Left cardiac atrium (tissue), 4 donors: Measurements from ENCODE around the gene SLC66A1. TPM values are rescaled to one million over a fixed set of nuclear protein-coding genes. Genes with fewer than 3 reads are reported as not detected.
A peak's percentile ranks its signal among the peaks of the same experiment; 100 is the strongest.

ENCODE experiments used
- ATAC-seq, 2 donors: fragments of 200-7000 bp; cut with Tn5 transposase; one replicate each; pipeline ENCODE4 v1.9.1; 2020; ENCODE audit warnings: mild to moderate bottlenecking in 2 of 2, moderate library complexity in 2 of 2
- DNase-seq: peaks from one replicate; pipeline ENCODE4 v3.0.0-alpha.2; 2020
- intact Hi-C, 2 donors: fragments of 100-400 bp; cut with DNase I; formaldehyde crosslinking; loops; one replicate each; pipeline versions ENCODE4 v1.14.1 to v1.15.1; 2022 to 2023
- total RNA-seq, 2 donors: library from RNA; stranded (reverse); fragmentation: NEBNext Ultra II Directional; extraction: Animal tissue kit (Norgen Biotek cat#: 25700); gene quantifications; one replicate each; pipeline ENCODE4 v1.2.1, GENCODE V29; 2021
- donor health status: DM: no; HTN: yes; CAD: no.
- donor health status: DM: no; HTN: yes; CAD: no; lungs with severe emphysema.
- donor health status: DM: yes; HTN: yes; CAD: no.
- donor health status: Dilated cardiomyopathy.

Gene SLC66A1
- total RNA-seq, 2 donors from 2014 or later, result 7.6 to 8.2 TPM

DNA sequence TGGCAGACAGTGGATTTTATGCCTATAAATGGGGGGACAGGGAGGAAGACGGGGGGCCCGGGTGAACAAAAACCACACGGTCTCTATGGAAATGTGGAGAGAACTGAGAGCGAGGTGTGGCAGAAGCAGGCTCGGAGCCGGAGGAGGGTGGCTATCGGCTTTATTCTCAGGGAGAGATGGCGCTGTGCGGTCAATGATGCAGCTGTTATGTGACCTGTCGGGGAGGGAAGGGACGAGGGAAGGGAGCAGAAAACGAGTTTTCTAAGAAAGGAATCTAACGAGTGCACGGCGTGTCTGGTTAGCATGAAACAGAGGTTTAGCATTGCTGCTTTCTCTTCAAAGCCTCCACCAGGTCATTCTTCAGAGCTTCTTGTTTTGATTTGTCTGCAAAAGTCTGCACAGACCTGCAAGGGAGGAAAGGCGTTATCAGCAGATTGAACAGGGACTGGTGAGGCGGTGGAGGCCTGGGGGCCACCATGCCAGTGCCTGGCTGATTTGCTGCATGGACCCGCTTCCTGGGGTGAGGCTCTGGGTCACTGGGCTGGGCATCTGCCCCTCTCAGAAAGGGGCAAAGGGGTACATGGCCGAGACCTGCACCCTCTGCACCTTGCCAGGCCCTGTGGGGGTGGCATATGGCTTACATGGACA is 27.2 kb downstream of the SLC66A1 start:
- intact Hi-C loops, result no loop called here
- DNase-seq, result no peak
- no peak for ATAC-seq

DNA sequence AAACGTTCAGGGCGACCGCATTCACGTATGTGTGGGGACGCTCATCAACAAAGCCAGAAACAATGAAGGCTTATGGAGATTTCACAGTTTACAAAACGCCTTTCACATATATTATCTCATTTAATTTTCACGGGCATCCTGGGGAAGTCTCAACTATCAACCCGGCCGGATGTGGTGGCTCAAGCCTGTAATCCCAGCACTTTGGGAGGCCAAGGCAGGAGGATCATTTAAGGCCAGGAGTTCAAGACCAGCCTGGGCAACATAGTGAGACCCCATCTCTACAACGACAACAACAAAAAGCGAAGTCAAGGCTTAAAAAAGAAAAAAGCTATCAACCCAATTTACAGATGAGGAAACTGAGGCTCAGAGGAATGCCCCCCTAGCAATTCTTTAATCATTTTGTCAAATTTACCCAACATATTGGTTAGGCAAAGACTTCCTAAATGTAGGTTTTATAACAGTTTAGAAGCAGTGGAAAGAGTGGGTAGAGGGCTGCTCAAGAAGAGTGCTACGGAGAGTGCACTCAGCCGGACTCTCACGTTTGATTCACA is 28.3 kb downstream of the SLC66A1 start:
- ATAC-seq, result no peak
- intact Hi-C loops, result loop anchor here in 1 of 2 donors (5.0 kb wide), 1 partner anchor 312 kb away; no protein-coding TSS in a partner anchor
- no peak for DNase-seq

DNA sequence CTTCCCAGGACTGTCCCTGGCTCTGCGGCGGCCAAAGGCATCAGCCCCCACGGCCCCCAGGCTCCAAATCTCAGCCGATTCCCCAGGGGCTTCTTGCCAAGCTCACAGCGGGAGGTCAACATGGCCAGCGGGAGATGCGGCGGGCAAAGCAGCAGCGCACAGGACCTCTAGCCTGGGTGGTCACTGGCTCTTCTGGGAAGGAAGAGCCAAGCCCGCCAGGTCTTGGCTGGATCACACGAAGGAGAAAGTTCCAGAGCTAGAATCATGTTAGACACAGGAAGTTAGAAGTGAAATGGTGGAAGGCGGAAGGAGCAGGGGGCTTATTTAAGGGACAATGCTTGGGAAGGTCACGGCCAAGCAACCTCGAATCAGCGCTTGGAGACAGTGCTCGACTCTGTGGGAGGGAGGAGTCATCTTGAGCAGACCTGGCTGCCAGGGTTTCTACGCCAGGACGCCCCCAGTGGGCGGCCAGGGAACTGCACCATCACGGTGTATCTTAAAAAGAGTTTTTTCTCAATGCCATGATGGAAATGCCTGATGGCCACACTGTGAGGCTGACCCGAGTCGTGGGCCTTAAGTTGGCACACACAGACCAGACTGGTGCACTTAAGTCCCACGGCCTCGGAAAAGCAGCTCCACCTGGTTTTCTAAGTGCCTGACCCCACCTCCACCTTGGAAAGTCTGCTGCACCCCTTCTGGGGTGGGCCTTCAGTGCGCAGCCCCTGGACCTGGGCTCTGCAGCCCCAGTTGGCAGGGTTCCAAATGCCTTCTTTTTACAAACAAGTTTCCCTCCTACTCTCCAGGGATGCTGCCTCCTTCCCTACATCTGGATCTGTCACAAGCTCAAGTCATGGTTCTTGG is 29.3 kb downstream of the SLC66A1 start:
- intact Hi-C loops, result loop anchor here in 1 of 2 donors (5.0 kb wide), 1 partner anchor 311 kb away; no protein-coding TSS in a partner anchor
- ATAC-seq, result peak; percentile 42 to 64
- peak; percentile 74 for DNase-seq

DNA sequence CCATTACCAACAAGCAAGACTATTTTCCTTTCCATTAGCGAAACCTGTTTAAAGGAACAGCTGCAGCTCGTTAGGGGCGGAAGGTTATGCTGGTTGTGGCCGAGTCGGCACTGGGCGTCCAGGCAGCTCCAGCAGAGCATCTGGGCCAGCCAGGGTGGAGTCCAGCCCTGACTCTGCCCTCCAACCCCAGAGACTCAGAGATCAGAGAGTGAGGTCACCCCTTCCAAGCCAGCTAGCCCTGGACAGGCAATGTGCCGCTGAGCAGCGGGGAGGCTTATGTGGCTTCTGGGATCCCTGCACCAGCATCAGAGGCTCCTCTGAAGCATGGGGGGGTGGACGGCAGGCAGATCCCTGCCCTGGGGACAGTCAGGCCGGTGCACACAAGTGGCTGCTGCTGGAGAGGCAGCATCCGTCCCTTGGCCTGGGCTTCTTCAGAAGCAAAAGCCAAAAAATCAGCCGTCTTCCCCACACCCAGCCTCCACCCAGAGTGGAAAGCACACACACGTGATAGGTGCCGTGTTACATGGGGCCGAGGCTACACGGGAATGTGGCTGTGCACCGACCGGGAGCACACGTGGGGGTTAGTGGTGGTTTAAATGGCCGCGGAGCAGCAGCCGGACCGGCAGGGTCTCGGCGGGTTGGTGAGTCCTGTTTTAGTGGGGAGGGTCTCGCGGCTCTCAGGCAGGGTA is 30.1 kb downstream of the SLC66A1 start:
- DNase-seq (peak; percentile 49), ATAC-seq (peak in 1 of 2 donors; percentile 64)

DNA sequence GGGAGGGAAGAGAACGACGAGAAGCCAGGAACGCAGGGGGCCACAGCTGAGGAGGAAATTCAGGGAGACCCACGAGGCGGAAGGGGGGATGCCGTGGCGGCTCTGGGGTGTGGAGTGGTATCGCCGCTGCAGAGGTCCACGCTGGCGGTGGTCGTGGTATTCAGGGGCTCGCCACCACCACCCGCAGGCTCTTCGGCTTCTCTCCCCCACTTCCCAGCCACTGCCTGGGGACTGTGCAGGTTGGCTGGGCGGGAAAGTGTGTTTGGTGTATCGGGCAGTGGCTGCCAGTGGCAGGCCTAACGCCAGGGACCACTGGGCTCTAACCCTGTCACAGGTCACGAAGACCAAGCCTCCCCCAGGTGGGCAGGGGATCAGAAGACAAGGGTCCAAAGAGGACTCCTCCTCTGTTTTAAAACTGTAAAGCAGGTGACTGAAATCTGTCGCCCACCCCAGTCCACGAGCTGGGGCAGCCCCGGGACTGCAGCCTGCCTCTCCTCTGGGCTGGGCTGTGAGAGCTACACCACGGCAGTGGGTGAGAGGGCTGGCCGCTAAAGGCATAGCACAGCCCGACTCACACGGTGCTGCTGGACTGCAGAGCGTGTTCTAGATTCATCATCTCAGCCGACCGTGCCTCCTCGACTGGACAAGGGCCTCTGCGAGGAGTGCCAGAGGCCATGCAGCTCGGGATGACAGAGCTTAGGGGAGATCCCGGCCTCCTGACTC is 30.9 kb downstream of the SLC66A1 start:
- ATAC-seq, result no peak
- no peak for DNase-seq
- intact Hi-C loops, result loop anchor here in 1 of 2 donors (5.0 kb wide), 1 partner anchor 309 kb away; no protein-coding TSS in a partner anchor

More for the DNA sequence above, 30.1 kb downstream of the SLC66A1 start:
- intact Hi-C loops, result loop anchor here in 1 of 2 donors (5.0 kb wide), 1 partner anchor 310 kb away; no protein-coding TSS in a partner anchor

DNA sequence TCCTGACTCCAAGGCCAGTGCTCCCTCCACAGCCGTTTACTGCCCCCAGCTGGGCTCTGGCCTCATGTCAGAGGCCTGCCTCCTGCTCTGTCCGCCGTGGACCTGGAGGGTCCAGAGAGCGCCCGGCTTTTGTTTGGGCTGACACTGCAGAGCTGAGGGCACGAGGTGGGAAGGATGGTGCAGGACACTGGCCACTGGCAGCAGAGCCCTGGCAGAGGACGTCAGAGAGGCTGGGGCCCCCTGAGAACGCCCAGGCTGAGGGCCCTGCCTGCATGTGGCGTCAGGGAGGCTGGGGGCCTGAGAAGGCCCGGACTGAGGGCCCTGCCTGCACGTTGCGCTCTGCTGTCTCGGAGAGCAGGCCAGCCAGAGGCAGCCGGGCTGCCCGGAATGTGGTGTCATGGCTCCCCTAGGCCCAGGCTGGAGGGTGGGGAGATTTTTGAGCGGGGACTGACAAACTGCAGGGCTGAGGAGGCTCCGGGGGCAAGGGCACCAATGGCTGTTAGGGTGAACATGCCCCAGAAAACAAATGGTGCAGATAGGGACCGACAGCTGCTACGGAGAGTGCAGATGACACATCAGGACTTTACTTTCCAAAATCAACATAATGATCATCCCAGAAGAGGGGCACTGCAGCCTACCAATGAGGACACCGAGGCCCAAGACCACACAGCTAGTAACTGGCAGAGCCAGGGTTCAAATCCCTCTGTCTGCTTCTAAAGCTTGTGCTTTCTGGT is 31.7 kb downstream of the SLC66A1 start:
- intact Hi-C loops, result loop anchor here (2.0 to 5.0 kb wide), 2 partner anchors 307 to 309 kb away; no protein-coding TSS in a partner anchor
- ATAC-seq, result no peak
- DNase-seq, result no peak

DNA sequence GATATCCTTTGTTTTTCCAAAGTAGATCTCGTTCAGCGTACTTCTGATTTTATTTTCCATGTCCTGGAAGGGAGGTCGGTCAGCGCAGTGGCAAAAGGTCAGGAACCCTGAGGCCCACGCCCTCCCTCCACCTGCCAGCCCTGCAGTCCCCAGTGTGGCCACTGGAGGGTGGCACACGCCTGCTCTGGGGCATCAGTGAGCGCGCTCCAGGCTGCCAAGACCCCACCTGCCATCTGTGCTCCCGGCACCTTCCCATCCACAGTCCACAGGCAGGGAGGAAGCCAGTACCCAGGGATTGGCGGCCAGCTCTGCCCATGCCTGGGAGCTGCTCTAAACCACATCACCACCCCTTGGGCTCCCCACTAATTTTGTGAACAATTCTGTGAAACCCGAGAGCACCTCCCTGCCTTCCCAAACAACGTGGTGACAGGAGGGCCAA is 32.3 kb downstream of the SLC66A1 start:
- peak; percentile 73 for DNase-seq
- intact Hi-C loops, result loop anchor here (2.0 to 5.0 kb wide), 2 partner anchors 306 to 308 kb away; no protein-coding TSS in a partner anchor
- peak; percentile 60 to 62 for ATAC-seq

DNA sequence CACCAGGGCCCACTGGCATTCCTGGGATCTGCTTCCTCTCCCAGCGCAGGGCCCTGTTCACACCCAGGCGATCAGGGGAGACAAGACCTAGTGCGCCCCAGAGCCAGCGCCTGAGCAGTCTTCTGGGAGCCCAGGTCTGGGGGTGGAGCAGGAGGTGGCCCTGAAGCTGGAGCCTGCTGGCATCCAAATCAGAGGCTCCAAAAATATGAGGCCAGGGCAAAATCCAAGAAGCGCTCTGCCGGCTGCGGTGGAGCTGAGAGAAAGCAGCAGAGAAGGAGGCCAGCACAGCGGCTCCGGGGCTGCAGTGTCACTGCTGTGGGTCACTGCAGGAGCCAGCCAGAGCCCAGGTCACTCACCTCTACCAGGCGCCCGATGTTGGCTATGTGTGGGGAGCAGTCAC is 32.7 kb downstream of the SLC66A1 start:
- intact Hi-C loops, result loop anchor here (2.0 to 5.0 kb wide), 3 partner anchors 52 to 307 kb away; no protein-coding TSS in a partner anchor
- DNase-seq, result no peak
- ATAC-seq, result no peak

DNA sequence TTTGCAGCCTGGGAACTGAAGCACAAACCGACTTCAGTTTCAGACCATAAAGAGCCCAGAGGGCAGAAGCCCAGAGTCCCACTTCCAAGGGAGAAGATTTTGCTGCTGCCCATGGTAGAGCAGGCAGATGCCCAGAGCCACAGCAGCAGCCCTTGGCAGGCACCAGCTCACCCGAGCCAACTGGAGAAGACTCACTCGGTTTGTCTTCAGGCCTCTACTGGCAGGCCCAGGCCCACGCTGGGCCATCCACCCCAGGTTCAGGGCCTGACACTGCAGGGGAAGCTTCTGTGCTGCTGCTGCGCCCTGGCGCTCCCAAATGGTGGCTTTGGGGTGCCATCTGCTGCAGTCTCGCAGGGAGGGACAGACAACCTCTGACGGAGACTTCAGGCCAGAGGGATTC is 33.3 kb downstream of the SLC66A1 start:
- DNase-seq (no peak), ATAC-seq (no peak)
- intact Hi-C loops, result loop anchor here in 1 of 2 donors (2.0 to 5.0 kb wide), 2 partner anchors 52 to 305 kb away; no protein-coding TSS in a partner anchor

DNA sequence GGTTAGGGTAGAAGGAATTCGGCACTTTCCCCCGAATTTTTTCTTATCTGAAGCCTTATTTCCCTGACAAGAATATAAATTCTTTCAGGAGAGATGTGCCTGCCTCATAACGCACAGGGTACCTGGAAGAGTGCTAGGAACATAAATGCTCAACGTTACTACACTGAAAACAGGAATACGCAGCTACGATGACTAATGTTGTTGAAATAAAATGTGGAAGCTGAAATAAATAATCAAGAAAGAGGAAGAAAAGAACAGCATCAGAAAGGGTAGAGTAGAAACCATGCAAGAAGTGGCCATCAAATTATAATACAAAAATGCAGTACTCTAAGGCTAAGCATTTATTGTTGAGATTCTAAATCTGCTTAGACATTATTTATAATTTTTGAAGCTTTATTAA is 33.9 kb downstream of the SLC66A1 start:
- ATAC-seq, result no peak
- no peak for DNase-seq
- intact Hi-C loops, result loop anchor here in 1 of 2 donors (5.0 kb wide), 1 partner anchor 51 kb away; no protein-coding TSS in a partner anchor

DNA sequence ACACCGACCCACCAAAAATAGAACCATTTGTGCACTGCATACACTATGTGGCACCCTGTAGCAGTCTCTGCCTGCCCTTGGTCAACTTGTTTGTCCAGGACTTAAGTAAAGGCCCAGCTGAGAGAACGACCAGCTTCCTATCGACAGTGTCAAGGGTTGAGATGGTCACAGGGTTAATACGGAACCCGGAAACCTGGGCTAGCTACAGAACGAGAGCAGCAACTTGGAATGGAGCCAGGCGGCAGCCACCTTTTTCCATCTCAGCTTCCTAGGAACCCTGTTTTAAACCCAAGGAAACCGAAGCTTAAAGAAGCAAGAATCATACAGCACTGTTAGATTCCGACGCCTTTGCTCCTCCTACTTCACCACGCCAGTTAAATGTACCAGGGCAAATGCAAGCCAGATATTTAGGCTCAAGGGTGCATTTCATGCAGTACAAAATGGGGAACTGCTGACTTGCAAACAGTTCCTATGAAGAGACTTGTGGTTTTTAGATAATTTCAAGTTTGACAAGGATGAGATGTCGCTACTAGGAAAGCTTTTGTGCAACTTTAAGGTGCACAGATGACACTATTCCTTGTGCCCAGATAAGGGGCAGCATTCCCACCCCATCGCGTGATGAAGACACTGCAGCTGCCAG is 35.5 kb downstream of the SLC66A1 start:
- DNase-seq (no peak), ATAC-seq (no peak)
- intact Hi-C loops, result loop anchor here in 1 of 2 donors (5.0 kb wide), 1 partner anchor 50 kb away; no protein-coding TSS in a partner anchor

DNA sequence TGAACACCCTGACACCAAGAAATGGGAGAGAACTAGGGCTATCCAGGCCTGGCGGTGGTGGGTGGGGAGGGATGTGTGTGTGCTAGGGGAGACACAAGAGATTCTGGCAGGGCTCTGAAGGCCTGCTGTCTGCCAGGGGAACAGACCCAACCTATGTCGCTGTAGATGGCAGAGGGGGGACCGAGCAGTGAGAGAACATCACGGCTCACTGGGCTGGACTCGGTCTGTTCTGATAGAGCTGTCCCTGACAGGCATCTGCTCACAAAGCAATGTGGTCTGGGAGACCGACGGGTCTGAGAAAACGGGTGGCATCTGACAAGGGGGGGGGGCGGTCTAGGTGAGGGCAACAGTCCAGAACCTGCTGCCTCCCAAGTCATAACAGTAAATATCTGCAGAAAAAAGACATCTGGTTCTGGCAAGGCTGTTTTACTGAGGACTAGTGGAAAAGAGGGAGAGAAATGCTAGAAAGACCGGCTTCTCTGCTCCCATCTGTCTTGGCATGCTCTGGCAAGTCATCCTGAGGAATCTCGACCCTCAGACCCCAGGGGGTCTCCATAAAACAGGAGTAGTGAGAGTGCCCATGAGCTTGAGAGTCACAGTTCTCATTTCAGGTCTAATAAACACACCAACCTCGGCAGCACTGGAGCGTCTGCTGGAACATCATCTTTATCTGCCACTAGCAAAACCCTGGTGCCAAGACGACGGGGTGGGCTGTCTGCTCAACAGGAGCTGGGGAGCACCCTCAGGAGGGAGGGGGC is 36.5 kb downstream of the SLC66A1 start:
- intact Hi-C loops, result loop anchor here in 1 of 2 donors (5.0 kb wide), 1 partner anchor 49 kb away; no protein-coding TSS in a partner anchor
- no peak for ATAC-seq
- DNase-seq, result no peak

DNA sequence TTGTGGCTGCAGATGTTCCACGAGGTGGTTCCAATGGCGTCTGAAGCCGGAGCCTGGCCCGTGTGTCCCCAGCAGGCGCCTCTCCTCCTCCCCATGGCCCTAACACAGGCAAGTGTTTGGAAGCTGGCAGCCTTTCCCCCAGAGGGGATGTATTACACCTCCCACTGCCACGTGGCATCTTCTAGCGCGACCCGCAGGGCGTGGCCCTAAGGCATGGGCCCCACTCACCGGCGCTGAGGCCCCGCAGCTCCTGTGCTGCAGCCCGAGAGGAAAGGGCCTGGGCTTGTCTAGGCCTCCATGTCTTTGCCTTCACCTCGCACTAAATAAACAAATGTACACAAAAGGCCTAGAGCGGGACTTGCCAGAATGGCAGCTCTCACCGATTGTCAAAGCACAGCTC is 37.9 kb downstream of the SLC66A1 start:
- DNase-seq (no peak), ATAC-seq (no peak)
- intact Hi-C loops, result loop anchor here in 1 of 2 donors (5.0 kb wide), 1 partner anchor 47 kb away; no protein-coding TSS in a partner anchor

DNA sequence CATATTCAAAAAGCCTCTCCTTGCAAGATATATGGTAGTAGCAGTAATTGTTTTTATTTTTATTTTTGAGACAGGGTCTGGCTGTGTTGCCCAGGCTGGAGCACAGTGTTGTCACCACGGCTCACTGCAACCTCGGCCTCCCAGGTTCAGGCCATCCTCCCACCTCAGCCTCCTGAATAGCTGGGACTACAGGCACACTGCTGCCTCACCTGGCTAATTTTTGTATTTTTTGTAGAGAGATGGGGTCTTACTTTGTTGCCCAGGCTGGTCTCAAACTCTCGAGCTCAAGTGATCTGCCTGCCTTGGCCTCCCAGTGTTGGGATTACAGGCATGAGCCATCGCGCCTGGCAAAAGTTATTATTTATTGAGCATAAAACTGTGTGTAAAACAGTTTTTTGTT is 38.4 kb downstream of the SLC66A1 start:
- ATAC-seq, result no peak
- no peak for DNase-seq
- intact Hi-C loops, result no loop called here

DNA sequence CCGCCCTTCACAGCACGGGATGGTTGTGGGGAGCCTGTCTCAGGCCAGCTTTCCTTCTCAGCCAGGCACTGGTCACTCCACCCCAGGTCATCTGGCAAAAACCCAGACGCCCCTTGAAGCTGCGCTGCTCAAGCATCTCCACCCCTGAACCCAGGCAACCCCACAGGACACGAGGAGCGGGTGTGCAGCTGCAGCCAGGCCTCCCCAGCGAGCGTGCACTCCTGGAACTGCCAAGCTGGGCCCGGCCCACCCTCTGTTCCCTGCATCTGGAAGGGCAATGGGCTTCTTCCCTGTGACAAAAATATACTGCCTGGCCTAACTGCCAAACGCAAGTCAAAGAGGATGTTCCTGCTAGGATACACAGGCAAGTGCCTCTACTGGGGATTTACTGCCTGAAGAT is 39.7 kb downstream of the SLC66A1 start:
- no peak for ATAC-seq
- no peak for DNase-seq
- intact Hi-C loops, result no loop called here

DNA sequence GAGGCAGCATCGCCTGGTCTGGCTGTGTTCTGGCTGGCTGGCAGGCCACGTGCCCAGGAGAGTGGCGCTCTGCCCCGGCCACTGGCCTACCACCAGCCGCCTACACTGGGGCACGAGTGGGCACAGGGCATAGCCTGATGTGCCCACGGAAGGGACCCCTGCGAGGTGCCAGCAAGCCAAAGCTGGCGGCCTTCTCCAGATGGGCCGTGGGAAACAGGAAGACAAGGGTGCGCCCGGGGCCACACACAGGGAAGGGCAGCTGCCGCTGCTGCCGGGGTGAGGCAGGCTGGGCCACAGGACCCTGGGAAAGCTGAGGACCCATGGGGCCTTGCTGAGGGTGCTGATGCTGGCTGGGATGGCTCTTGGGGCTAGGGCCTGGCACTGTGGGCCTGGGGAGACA is 40.7 kb downstream of the SLC66A1 start:
- no peak for ATAC-seq
- no peak for DNase-seq
- intact Hi-C loops, result no loop called here
